ENCODE results near the gene SPATA2. TPM values are rescaled to one million over a fixed set of nuclear protein-coding genes. Genes with fewer than 3 reads are reported as not detected.

SPATA2 gene
- total RNA-seq, 4 donors from 2014 or later: 2.7 to 7.2 (median 4.9) TPM

- H3K4me3 ChIP-seq: peak within 1 kb of the TSS; percentile 84 to 98
- peak; percentile 92 for ATAC-seq
- no peaks in the 10 kb centered on the region for H3K9me3 ChIP-seq
- peak within 1 kb of the TSS; percentile 86 to 97 (median 94) for H3K27ac ChIP-seq
- 0% methylated on average over 12 to 21 of the region's 79 CpGs for whole genome bisulfite sequencing, 2 donors (ENCODE audit: low coverage in 1 of 2)
- H3K4me1 ChIP-seq: peaks cover 0 to 50% (median 25%) of the 10 kb centered on the region in 3 donors
- TF ChIP-seq CTCF (IDR thresholded peaks at IDR 0.05): peak in 2 of 4 experiments; percentile 19 to 49
- TF ChIP-seq POLR2A (IDR thresholded peaks at IDR 0.05): peak; percentile 94 to 96
- TF ChIP-seq POLR2AphosphoS5 (IDR thresholded peaks at IDR 0.05): peak; percentile 98
- no peak for TF ChIP-seq EP300 (IDR thresholded peaks at IDR 0.05)
- H3K36me3 ChIP-seq: peaks cover 0 to 18% of the 10 kb centered on the region in 2 donors
- no peaks in the 10 kb centered on the region for H3K27me3 ChIP-seq
Measured at GRCh38 chr20:49936153-49937026, 21.1 kb upstream of the SPATA2 start, which contains the start of gene RNF114. RNF114 (plus strand) TSS chr20:49936397; CDS start chr20:49936413, 16 bp downstream.

- Histone ChIP-seq H3K4me3 (peak overlapping the region; percentile 84 to 98), H3K4me1 (peaks cover 0 to 43% (median 21%) of the 10 kb centered on the region in 3 donors), H3K27me3 (no peaks in the 10 kb centered on the region), H3K27ac (peak overlapping the region in 3 of 4 donors; percentile 93 to 97 (median 95)), H3K9me3 (no peaks in the 10 kb centered on the region), H3K36me3 (peaks cover 0 to 12% of the 10 kb centered on the region in 2 donors)
- TF ChIP-seq POLR2AphosphoS5 (IDR thresholded peaks at IDR 0.05) (no peak), POLR2A (IDR thresholded peaks at IDR 0.05) (no peak), CTCF (IDR thresholded peaks at IDR 0.05) (no peak), EP300 (IDR thresholded peaks at IDR 0.05) (no peak)
- ATAC-seq: peak; percentile 19
- 28 to 32% methylated on average over 8 to 20 of the region's 21 CpGs for WGBS, 2 donors (ENCODE audit: low coverage in 1 of 2)
Measured at GRCh38 chr20:49935746-49936152, 20.4 kb upstream of the SPATA2 start.

- TF ChIP-seq POLR2A (IDR thresholded peaks at IDR 0.05) (no peak), EP300 (IDR thresholded peaks at IDR 0.05) (no peak), CTCF (IDR thresholded peaks at IDR 0.05) (no peak), POLR2AphosphoS5 (IDR thresholded peaks at IDR 0.05) (no peak)
- 0 to 22% methylated on average over 2 to 3 of the region's 4 CpGs for WGBS, 2 donors (ENCODE audit: low coverage in 1 of 2)
- H3K4me3 ChIP-seq: no peak overlapping the region
- no peaks in the 10 kb centered on the region for H3K9me3 ChIP-seq
- peaks cover 0 to 12% (median 0%) of the 10 kb centered on the region in 3 donors for H3K4me1 ChIP-seq
- no peaks in the 10 kb centered on the region for H3K27me3 ChIP-seq
- ATAC-seq: no peak
- no peaks in the 10 kb centered on the region for H3K36me3 ChIP-seq
- peak overlapping the region in 1 of 4 donors; percentile 67 for H3K27ac ChIP-seq
Measured at GRCh38 chr20:49929142-49929494, 13.8 kb upstream of the SPATA2 start.

- ATAC-seq: peak; percentile 87
- no peak overlapping the region for H3K4me3 ChIP-seq
- no peaks in the 10 kb centered on the region for H3K27me3 ChIP-seq
- H3K36me3 ChIP-seq: no peaks in the 10 kb centered on the region
- peak in 3 of 4 experiments; percentile 85 to 91 (median 86) for TF ChIP-seq CTCF (IDR thresholded peaks at IDR 0.05)
- TF ChIP-seq POLR2AphosphoS5 (IDR thresholded peaks at IDR 0.05): no peak
- 7 to 15% methylated on average over 11 to 14 of the region's 15 CpGs for WGBS, 2 donors (ENCODE audit: low coverage in 1 of 2)
- no peaks in the 10 kb centered on the region for H3K9me3 ChIP-seq
- peak overlapping the region in 2 of 4 donors; percentile 48 to 67 for H3K27ac ChIP-seq
- peaks cover 0 to 12% (median 0%) of the 10 kb centered on the region in 3 donors for H3K4me1 ChIP-seq
Measured at GRCh38 chr20:49928411-49929141, 13.2 kb upstream of the SPATA2 start.
